Stimulated activated naive CD4-positive, alpha-beta T cell treated with Interleukin-2 at 50 U/mL for 16 hours (primary cell): ENCODE results near the gene TMEM120B.
"Not testable (repeated sequence)": the region's sequence is repeated elsewhere in the genome, so short reads cannot be mapped to it uniquely, and the experiment has no call there.

Source experiments
- DNase-seq: peaks from one replicate; lab custom pipeline; 2025; lab: John Stamatoyannopoulos, UW

TMEM120B gene

DNA sequence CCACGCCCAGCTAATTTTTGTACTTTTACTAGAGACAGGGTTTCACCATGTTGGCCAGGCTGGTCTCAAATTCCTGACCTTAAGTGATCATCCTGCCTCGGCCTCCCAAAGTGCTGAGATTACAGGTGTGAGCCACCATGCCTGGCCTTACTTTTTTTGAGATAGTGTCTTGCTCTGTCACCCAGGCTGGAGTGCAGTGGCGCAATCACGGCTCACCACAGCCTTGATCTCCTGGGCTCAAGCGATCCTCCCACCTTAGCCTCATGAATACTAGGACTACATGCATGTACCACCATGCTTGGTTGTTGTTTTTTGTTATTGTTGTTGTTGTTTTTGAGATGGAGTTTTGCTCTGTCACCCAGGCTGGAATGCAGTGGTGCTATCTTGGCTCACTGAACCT is 33.0 kb downstream of the TMEM120B start:
- not testable (repeated sequence) for DNase-seq

DNA sequence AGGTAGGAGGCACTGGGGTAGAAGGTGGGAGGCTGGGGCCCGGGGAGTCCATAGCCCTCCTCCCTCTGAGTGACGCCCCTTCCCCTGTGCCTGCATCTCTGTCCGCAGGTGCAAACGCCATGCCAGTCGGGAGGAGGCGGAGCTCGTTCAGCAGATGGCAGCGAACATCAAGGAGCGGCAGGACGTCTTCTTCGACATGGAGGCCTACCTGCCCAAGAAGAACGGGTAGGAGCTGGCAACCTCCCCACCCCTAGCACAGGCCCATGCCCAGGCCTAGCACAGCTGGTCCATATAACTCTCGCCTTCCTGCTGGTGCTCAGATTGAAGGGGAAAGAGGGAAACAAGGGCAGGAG is 35.6 kb downstream of the TMEM120B start:
- no peak for DNase-seq

- DNase-seq, result peak; percentile 24
Observed at GRCh38 chr12:121748571-121749265, 36.2 kb downstream of the TMEM120B start.

- DNase-seq, result no peak
Observed at GRCh38 chr12:121749267-121749666, 36.7 kb downstream of the TMEM120B start.

GRCh38 chr12:121750507-121750955 is 38.0 kb downstream of the TMEM120B start:
- no peak for DNase-seq

DNA sequence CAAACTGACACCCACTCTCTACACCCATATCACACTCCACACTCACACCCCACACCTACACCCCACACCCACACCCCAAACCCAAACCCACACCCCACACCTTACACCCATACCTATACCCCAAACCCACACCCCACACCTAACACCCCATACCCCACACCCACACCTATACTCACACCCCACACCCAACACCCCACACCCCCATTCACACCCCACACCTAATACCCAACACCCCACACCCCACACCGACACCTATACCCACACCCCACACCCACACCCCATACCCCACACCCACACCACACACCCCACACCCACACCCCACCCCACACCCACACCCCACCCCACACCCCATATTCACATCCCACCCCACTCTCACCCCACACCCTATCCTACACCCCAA is 38.5 kb downstream of the TMEM120B start:
- no peak for DNase-seq

- no peak for DNase-seq
Observed at GRCh38 chr12:121751749-121752351, 39.3 kb downstream of the TMEM120B start.

DNA sequence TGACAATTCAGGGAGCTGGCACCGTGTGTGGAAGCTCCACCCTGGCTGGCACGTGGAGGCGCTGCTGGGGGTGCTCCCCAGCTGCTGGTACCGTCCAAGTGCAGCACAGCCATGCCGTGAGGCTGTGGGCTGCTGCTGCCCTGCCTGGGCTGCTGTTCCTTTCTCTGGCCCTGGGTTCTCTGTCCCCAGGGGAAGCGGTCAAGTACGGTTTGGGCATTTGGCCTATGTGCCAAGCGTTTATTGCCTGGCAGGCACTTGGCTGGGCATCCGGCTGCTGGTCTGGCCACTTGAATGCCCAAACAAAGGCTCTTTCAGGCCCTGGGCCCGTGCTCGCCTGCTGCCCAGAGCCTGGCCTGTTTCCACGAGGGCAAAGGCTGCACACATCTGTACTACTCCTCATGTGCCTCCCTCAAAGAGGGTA is 41.3 kb downstream of the TMEM120B start:
- no peak for DNase-seq

- no peak for DNase-seq
Observed at GRCh38 chr12:121754836-121755235, 42.3 kb downstream of the TMEM120B start.

- DNase-seq, result no peak
Observed at GRCh38 chr12:121755591-121755990, 43.0 kb downstream of the TMEM120B start.

DNA sequence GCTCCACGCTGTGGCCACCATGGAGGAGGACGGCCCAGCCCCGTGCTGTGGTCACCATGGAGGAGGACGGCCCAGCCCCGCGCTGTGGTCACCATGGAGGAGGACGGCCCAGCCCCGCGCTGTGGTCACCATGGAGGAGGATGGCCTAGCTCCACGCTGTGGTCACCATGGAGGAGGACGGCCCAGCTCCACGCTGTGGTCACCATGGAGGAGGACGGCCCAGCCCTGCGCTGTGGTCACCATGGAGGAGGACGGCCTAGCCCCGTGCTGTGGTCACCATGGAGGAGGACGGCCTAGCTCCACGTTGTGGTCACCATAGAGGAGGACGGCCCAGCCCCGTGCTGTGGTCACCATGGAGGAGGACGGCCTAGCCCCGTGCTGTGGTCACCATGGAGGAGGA is 46.0 kb downstream of the TMEM120B start:
- DNase-seq, result not testable (repeated sequence)

DNA sequence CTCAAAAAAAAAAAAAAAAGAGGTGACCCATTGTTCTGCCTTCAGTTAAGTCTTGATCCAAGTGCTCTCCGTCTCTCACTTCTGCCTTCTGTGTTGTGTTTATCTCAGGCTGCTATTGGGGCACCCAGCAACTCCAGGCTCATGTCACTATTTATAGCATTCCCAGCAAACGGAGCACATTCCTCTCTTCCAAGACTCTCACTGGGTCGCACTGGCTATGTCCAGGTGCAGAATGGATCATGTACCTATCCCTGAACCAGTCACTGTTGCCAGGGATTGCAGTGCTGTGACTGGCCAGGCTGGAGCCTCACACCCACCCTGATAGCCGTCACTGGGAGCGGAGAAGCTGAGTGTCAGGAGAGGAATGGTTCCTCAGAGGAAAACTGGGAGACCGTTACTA is 49.7 kb downstream of the TMEM120B start:
- DNase-seq, result no peak

DNA sequence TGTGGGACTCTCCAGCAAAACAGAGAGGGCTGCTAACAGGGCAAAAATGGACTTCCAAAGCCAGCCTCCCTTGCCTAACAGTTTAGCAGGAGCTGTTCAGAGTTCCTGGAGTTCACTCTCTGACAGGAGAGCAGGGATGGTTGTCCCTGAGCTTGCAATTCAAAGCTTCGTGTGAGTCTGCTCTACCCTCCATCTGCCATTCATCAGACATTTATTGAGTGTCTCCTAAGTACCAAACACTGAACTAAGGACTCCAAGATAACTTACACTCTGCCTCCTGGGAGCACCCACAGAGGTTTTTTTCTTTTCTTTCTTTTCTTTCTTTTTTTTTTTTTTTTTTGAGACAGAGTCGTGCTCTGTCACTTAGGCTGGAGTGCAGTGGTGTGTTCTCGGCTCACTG is 52.3 kb downstream of the TMEM120B start:
- no peak for DNase-seq

DNA sequence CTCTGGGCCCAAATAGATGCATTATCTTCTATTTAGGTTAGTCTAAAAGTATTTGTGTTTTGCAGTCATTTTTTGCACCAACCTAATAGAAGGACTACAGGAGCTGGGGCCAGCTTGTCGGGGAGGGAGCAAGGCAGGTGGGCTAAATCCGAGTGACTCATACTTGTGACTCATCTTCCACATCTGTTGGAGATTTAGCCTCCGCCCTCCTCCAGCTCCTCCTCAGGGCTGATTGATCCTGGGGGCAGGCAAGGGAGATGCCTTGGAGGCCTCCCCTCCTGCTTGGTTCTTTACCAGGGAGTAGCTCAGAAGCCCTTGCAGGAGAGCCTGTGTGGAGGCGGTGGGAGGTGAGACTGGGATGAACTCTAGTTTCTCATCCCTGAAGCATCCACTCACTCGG is 53.0 kb downstream of the TMEM120B start:
- no peak for DNase-seq

DNA sequence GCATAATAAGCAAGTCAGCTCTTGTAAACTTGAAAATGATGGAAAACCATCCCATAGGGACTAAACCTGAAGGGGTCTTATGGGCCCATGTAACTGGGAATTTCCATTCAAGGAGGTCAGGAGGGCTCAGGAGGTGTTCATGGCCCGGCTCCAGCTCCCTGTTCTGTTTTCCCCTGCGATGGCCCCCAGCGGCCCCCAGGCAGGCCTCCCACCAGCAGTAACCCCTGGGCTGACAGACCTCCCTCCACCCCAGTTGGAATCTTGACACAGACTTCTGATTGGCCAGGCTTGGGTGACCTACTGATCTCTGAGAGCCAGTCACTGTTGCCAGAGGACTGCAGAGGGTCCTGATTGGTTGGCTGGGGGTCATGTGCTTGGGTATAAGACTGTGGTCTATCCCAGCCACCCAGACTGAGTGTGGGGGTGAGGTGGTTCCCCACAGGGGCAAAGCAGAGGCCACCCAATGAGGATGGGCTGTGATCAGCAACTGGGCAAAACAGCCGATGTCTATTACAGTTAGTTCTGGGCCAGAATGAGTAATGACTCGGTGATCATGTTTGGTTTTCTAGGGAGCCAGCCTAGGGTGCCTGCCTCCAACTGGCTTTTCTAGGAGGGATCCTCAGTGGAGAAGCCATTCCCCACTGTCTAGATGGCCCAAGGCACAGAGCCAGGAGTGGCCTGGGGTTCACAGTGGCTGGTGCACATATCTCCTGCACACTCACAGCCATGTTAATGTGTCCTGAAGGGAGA is 53.9 kb downstream of the TMEM120B start:
- no peak for DNase-seq

- DNase-seq, result no peak
Observed at GRCh38 chr12:121767525-121768016, 55.0 kb downstream of the TMEM120B start.

DNA sequence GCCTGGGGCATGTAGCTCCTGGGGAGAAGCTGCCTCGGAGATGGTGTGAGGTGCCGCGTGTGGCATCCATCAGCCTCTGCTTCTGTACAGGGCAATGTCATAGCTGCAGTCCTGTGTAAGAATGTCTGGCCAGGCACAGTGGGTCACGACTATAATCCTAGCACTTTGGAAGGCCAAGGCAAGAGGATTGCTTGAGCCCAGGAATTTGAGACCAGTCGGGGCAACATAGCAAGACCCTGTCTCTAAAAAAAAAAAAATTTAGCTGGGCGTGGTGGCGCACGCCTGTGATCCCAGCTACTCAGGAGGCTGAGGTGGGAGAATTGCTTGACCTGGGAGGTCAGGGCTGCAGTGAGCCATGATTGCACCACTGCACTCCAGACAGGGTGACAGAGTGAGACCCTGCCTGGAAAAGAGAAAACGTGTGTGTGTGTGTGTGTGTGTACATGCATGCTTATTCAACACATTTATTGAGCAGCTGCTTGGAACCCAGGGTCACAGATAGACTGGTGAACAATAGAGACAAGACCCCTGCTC is 56.8 kb downstream of the TMEM120B start:
- no peak for DNase-seq

DNA sequence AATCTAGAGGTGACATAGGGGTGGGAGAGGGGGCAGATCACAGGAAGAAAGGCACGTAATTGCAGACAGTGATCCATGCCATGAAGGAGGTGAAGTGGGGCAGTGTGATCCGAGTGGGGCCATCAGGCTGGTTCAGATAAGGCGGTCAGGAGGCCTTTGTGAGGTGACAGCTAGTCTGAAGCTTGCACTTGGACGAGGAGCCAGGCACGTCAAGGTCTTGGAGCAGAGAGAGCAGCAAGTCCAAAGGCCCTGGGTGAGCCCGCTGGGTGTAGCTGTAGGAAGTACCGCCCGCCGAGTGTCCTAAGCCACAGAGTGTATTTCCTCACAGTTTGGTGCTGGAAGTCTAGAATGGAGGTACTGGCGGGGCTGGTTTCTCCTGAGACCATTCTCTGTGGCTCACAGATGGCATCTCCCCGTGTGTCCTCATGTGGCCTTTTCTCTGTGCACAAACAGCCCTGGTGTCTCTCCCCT is 57.3 kb downstream of the TMEM120B start:
- DNase-seq, result no peak

GRCh38 chr12:121770388-121770787 is 57.8 kb downstream of the TMEM120B start:
- no peak for DNase-seq

DNA sequence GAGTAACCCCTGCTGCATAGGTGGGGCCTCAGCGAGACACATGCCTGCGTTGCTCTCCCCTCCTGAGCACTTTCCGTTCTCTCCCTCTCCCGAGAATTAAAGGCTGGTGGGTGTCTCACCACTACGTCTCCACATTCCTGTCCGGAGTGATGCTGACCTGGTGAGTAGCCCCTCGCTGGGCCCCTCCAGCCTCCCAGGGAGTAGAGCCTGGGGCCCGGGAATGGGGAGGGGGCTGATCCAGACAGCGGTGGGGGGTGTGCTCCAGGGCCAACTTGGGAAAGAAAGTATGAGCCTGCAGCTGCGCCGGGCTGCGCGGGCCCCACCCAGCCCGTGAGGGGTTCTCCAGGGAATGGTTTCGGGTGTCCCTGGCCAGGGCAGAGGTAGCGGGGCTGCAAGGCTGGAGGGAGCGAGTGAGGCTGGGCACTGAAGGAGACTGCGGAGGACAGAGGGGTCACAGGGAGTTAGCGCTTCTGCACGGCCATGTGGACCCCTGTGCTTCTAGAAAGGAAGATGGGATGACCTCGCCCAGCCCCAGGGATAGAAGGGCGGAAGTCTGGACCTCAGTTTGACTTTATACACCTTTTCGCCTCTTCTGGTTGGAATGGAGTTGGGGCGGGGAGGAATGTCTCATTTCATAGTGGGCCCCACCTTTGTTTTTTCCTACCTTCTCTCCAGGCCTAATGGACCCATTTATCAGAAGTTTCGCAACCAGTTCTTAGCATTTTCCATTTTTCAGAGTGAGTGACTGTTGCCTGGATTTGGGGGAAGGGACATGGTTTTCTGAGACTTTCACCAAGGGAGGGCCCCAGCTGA is 58.5 kb downstream of the TMEM120B start:
- no peak for DNase-seq

DNA sequence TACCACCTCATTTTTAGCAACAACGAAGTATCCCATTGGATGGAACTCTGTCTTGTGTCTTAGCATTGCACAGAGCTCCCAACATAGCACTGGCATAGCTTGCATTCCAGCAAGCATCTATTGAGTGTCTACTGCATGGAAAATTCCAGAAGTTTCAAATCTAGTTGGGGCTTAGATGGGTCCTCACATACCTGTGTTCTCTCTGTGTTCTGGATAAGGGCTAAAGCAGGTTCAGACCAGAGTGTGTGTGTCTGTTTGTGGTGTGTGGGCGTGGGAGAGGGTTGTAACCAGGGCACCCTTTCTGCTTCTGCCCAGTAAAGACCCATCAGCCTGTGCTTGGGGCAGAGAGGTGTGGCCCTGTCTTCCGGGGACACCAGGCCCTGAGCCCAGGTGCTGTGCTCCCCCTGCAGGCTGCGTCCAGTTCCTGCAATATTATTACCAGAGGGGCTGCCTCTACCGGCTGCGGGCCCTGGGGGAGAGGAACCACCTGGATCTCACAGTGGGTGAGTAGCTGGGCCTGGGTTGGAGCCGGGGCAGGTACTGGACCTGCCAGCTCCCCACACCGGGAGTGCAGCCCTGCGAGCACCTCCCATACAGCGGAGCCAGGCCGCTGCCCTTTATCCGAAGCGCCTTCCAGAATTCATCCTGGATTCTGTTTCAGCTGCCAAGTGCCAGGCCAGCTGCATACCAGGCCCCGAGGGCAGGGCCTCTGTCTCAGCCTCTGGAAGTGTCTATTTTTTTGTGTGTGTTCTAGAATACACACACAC is 60.6 kb downstream of the TMEM120B start:
- DNase-seq, result peak; percentile 71
